Head of caudate nucleus (tissue), 42 donors: ENCODE data around the gene FOSL1.

Experiments used
- DNase-seq, 42 donors: peaks; one replicate each; pipeline versions ENCODE4 v3.0.0 to v3.0.0-alpha.2; 2020 to 2021; ENCODE audit warnings: mixed read lengths in 7 of 42
- intact Hi-C: fragments of 100-400 bp; cut with DNase I; formaldehyde crosslinking; loops from one replicate; pipeline ENCODE4 v1.15.0; 2022

The FOSL1 gene

DNA sequence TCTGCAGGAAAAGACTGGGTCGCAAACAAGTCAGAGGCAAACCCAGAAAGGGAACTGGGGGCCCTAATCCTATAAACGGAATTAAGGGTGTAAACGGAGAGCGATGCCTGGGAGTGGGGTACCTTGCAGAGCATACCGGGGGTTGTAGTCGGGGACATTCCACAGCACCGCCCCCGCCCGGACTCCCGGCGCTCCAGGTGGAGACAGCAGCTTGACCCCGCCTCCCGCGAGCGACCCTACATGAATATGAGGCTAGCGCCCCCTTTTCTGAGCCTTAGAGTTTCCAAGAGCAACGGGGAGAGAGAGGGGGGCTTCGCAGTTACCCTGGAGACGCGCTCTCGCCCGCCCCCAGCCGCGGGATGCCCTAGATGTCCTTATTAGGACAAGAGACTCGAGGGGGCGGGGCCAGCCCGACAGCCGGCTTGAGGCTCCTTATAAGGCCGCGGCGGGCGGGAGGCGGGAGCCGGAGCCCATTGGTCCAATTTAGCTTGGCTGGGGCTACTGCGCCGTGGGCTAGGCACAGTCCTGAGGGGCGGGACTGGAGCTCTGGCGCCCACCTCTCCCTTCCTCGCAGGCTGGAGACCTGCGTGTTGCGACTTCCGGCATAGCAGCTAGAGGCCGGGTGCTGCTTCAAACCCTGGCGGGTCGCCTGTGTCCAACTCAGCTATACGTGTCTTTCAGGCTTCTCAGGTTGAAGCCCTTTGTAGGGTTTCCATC is 40.9 kb downstream of the FOSL1 start:
- intact Hi-C loops: loop anchor here (5.0 kb wide), 1 partner anchor 33 kb away; the partner anchor contains the start of gene CCDC85B

DNA sequence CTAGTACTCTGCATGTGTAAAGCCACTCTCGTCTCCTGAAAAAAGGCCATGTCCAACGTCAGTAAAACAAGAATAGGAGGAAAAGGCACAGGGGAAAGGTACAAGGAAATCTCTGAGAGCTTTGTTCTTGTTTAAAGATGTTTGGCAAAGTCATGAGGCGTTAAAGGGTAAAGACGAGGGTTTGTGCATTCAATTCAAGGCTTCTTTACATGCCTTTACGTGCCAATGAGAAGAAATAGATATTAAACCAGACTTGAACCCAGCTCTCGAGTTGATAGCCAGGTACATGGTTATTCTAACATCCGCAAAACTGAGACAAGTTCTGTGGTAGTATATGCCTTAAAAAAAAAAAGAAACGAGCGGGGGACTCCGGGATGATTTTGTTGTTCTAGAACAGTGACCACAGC is 41.5 kb downstream of the FOSL1 start:
- no peak for DNase-seq

More for the DNA sequence above, 40.9 kb downstream of the FOSL1 start:
- peak; percentile 96 to 100 (median 98) for DNase-seq

DNA sequence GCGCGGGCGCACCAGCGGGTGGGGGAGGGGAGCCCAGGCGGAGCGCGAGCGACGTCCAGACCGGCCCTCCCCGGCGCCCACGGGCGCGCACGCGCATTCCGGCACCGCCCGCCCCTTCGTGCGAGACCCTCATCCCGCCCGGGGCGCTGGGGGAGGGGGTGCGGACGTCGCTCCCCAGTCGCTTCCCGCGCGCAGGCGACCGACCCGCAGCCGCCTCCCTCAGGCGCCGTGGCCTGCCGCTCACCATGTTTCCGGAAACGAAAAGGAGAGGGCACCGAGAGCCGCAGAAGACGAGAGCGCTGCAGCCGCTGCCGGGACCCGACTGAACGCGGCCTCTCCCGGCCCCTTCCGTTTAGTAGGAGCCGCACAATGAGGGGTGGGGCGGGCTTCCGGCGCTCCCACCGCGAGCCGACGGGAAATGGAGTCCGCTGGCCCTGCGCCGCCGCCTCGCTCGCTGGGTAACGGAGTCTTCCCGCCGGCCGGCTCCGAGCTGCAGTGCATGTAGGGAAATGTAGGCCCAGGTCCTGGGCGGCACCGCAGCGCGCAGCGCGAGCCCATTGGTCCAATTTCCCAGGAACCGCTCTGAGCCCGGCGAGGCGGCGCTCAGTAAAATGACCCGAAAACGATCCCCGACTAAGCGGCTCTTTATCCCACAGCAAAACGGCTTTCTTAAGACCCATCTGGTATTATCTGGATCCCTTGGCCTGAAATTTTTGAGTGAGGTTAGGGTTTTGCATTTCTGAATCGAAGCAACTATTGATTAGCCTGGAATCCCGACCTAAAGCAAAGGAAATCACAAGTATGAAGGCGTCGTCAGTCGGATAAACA is 42.1 kb downstream of the FOSL1 start, which contains the start of gene CFL1:
CFL1 (minus strand) TSS at position 328 of the 828 bp plus-strand sequence; CDS start at position 247, 81 bp downstream.
- intact Hi-C loops: loop anchor here (5.0 kb wide), 1 partner anchor 34 kb away; the partner anchor contains the start of gene CCDC85B
- peak; percentile 96 to 99 (median 98) for DNase-seq

More for the DNA sequence above, 41.5 kb downstream of the FOSL1 start:
- intact Hi-C loops: loop anchor here (5.0 kb wide), 1 partner anchor 34 kb away; the partner anchor contains the start of gene CCDC85B

DNA sequence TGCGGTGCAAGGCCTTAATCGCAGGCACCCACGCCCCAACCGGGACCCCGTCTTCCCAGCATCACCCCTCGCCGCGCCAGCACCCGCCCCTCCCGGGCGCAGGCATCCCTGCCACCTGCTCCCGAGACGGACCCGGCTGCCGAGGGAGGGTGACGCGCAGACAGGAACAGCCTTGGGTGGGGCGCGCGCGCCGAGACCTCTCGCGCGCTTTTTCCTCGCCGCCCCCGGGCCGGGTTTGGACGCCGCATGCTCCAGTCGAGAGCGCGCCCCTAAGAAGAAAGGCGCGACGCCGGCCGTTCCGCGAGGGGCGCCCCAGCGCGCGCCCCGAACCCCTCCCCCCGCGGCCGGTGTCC is 42.7 kb downstream of the FOSL1 start:
- peak in 41 of 42 donors; percentile 39 to 86 (median 75) for DNase-seq
- intact Hi-C loops: loop anchor here (5.0 kb wide), 1 partner anchor 35 kb away; the partner anchor contains the start of gene CCDC85B

DNA sequence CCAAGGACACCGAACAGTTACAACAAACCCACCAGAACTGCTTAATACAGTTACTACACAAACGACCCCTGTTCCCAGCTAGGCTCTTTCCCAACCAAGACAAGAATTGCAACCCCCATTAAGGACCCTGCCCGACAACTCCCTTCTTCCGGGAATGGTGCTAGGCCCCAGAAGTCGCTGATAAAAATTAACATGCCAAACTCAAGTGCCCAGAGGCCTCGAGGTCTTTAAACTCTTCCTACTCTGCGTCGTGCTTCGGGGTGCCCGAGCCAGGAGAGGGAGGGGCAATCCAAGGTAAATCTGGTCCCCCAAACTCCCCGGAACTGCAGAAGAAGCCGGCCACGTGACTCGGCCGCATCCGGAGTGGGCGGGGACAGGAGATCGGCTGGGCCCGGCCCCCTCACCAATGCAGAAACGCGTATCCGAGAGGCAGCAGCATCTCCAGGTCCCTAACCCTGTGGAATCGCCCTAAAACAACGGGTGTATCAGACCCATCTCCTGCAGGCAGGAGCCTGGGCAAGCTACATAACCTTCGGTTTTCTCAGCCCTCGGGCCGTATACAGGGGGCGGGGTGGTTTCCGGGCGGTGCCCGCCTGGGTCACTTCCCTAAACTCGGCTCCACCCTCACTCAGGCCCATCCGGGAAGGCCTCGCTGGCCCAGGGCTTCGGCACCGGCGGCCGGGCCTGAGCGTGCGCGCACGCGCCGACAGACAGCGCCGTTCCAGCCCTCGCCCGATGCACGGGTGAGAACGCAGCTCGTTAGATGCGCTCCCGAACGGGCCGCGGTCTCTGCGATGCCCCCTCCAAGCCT is 43.3 kb downstream of the FOSL1 start:
- peak; percentile 63 to 92 (median 84) for DNase-seq
- intact Hi-C loops: loop anchor here (5.0 kb wide), 1 partner anchor 35 kb away; the partner anchor contains the start of gene CCDC85B

DNA sequence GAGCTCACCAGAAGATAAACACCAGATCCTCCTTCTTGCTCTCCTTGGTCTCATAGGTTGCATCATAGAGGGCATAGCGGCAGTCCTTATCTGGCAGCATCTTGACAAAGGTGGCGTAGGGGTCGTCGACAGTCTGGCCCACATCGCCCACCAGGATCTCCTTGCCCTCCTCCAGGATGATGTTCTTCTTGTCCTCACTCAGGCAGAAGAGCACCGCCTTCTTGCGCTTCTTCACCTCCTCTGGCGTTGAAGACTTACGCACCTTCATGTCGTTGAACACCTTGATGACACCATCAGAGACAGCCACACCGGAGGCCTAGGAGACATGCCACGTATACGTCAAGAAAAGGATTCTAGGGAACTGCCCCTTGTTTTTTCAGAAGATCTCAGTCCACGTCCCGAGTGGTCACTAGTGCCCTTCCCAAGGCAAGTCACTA is 44.2 kb downstream of the FOSL1 start:
- intact Hi-C loops: loop anchor here (5.0 kb wide), 1 partner anchor 36 kb away; the partner anchor contains the start of gene CCDC85B
- peak in 1 of 42 donors; percentile 23 for DNase-seq

DNA sequence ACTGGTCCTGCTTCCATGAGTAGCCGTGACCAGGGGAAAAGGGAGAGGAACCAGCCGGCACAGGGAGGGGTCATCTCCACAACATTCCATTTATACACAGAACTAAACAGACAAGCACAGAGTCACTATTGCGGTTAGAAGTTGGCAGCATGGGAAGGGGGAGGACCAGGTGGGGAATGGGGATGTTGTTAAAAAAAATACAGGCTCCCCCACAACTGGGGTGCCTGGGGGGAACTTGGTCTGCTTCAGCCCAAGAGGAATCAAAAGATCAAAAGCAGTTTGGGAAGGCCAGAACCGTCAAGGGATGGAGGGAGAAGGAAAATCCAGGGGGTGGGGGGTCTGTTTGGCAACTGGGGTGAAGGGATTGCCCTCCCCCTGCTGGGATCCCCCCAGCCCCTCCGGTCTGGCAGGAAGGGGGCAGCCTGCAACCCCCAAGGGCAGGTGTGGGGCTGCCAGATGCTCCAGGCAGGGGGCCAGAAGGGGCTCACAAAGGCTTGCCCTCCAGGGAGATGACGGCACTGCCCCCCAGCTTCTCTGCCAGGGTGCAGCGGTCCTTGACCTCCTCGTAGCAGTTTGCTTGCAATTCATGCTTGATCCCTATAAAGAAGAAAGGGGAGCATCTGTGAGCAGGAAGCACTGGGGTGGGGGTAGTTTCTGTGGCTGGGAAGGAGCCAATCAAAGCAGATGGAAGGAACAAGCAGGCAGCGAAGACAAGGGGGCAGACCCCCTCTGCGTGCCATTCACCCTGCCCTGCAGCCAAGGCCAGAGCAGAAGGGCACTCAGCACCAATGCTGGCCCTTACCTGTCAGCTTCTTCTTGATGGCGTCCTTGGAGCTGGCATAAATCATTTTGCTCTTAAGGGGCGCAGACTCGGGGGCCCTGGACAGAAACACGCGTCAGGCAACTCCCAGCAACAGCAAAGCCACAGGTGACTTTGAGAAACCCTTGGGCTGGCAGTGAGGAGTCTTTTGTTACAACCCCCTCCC is 45.0 kb downstream of the FOSL1 start:
- DNase-seq: peak in 2 of 42 donors; percentile 10 to 20
- intact Hi-C loops: loop anchor here (5.0 kb wide), 1 partner anchor 37 kb away; the partner anchor contains the start of gene CCDC85B

DNA sequence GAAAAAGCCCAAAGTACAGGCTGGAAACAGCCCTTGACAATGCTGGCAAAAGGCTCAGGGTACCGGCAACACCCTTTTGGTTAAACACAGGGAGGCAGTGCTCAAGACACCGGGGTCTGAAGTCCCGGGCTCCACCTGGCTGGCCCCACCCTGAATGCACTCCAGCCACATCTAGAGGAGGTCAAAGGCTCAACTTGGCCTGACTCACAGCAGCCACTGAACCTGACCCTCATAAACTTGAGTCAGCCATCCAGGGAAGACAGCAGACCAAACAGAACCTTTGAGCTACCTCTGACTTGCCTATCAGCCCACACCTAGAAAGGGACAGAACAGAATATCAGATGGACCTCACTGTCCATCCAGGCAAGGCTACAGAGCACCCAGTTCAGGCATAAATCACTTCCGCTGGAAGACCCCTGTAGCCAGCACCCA is 46.0 kb downstream of the FOSL1 start:
- peak in 2 of 42 donors; percentile 5 to 19 for DNase-seq
- intact Hi-C loops: no loop called here

DNA sequence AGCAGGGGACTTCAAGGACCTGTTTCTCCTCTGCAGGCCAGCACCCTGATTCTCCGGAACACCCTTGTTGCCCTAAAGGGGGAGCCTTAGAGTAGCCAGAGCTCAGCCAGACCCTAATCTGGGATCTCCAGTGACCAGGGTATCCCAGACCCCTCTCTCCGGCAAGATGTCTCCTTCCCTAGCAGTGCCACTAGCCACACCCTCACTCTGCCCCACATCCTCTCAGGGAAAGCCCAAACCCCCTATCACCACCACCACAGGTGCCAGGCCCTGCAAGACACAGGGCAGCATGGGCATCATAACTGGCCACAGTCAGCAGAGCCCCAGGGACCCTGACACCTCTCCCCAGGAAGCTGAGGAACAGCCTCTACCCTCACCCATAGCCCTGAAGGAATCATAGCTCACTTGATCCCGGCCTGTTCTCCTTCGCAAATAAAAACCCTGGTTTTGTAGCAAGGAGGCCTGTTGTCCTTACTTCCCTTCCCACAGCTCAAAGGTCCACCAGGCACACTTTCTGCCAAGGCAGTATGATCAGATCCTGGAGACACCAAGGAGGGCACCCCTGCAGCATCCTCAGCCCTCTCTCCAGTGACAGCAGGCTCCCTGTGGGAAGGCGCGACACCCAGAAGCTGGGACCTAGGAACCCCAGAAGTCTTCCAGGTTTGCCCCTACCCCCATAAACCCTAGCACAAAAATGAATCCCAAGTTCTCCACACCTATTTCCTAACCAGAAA is 46.8 kb downstream of the FOSL1 start:
- peak in 2 of 42 donors; percentile 2 to 16 for DNase-seq
- intact Hi-C loops: no loop called here

DNA sequence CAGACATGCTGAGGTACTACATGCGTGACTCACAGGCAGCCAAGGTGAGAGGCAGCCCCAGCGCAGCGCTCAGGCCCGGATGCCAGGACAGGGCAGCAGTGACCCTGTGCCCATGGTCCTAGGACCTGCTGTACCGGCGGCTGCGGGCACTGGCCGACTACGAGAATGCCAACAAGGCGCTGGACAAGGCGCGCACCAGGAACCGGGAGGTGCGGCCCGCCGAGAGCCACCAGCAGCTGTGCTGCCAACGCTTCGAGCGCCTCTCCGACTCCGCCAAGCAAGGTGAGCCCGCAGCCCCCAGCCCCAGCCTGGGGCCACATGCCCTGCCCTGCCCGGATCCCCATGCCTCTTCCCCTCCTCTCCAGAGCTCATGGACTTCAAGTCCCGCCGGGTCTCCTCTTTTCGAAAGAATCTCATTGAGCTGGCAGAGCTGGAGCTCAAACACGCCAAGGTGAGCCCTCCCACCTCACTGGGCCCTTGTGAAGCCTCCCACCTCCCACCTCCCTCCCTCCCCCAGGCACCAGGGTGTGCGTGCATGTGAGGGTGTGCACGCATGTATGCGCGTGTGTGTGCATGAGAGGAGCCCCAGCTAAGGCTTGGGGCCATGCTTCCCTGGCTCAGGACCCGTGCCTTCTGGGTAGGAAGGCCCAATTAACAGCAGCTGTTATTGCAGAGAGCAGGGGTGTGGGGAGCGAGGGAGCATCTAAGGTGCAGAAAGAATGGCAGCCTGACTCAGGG is 47.5 kb downstream of the FOSL1 start:
- intact Hi-C loops: no loop called here
- peak in 13 of 42 donors; percentile 15 to 61 (median 42) for DNase-seq

DNA sequence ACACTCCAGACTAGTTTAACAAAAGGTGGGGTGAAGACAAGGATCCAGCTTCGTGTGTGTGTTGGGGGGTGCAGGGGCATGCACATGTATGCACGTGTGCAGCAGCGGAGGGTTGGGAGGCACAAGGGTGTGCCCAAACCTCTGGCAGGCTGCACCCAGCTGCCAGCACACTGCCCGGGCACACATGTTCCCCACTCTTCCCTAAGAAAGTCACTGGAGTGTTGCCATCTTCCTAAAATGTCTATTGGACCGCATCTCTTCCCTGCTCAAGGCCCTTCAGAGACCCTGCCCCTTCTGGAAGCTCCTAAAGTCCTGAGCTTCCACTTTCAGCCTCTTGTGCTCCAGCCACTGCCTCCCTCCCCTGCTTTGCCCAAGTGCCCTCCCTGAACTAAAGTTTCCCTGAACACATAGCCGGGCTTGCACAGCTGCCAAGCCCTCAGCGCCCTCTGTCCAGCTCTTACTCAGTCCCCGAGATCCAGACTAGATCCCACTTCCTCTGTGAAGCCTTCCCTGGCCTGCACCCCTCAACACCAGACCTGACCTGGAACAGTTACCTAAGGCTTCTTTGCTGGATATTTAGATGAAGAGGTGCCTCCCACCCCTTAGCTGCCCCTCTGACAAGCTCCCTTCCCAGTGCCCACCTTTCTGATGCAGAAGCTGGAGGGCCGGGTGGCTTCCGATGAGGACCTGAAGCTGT is 48.2 kb downstream of the FOSL1 start:
- peak in 2 of 42 donors; percentile 2 to 11 for DNase-seq
- intact Hi-C loops: no loop called here

DNA sequence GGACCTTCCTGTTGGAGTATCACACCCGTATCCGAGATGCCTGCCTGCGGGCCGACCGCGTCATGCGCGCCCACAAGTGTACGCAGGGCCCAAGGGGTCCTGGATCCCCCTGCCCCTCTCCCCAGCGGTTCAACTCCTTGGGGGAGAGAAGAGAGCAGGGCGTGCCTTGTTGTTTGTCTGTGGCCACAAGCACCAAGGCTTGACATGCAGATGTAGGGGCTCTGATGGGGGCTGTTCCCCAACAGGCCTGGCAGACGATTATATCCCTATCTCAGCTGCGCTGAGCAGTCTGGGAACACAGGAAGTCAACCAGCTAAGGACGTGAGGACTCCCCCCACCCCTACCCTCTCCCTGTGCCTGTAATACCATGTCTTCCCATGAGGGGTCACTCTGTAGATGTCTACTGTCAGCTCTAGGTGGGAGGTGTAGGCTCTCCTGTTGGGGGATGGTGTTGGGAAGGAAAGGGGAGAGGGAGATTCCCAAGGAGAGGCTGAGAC is 49.1 kb downstream of the FOSL1 start:
- no peak for DNase-seq
- intact Hi-C loops: no loop called here

DNA sequence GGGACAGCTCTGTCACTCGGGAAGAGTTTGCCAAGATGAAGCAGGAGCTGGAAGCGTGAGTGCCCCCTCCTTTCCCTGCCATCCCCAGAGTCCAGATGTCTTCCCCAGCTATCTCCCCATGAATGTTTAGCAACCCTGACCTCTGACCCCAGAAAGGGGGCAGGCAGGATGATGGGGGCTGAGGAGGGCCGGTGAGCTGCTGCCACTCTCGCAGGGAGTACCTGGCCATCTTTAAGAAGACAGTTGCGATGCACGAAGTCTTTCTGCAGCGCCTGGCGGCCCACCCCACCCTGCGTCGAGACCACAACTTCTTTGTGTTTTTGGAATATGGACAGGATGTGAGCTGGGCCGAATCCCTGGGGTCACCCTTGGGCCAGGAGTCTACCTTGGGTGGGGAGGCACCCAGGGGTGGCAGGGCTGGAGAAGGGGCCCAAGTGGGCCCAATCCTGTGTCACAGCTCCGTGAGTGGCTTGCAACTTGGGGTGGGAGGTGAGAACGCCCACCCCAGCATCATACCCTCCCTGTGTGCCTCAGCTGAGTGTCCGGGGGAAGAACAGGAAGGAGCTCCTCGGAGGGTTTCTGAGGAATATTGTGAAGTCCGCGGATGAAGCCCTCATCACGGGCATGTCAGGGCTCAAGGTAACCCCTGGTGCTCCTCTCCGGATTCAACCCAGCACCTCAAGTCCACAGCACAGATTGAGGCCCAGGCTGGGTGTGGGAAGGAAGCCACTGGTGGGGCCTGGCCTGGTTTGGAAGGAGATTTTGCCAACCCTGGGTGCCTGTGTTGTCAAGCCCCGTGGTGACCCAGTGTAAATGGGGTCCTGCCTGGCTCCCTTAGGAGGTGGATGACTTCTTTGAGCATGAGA is 49.7 kb downstream of the FOSL1 start:
- peak in 2 of 42 donors; percentile 14 to 28 for DNase-seq
- intact Hi-C loops: no loop called here

DNA sequence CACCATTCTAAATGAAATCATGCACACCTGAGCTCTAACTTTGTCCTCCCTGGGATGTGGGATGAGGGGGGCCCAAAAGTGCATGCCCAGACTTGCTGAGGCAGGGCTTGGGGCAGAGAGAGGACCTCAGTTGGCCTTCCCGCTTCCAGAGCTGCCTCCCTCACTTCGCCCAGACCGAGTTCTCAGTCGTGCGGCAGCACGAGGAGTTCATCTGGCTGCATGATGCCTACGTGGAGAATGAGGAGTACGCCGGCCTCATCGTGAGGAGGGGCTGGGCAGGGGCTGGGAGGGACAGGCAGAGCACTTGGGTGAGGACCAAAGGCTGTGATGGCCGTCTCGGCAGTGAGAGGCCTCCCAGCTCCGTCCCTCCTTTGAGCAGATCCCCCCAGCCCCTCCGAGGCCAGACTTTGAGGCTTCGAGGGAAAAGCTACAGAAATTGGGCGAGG is 50.4 kb downstream of the FOSL1 start:
- peak in 1 of 42 donors; percentile 19 for DNase-seq
- intact Hi-C loops: no loop called here
